ENCODE data around the gene ANO8. TPM values are rescaled to one million over a fixed set of nuclear protein-coding genes. Genes with fewer than 3 reads are reported as not detected.
A peak's percentile ranks its signal among the peaks of the same experiment; 100 is the strongest.

Gene ANO8
- total and polyA plus RNA-seq, 2 of the 13 experiments (the other 11 are each of a cell fraction or from before 2014, with no cell fraction given), result 1.8 to 3.5 TPM

- no peak for TF ChIP-seq AKAP8 (CRISPR knock-in tag; IDR thresholded peaks at IDR 0.05)
- TF ChIP-seq ZNF407 (CRISPR knock-in tag; IDR thresholded peaks at IDR 0.05; ENCODE audit: not compliant biosample characterization), result no peak
- no peak for TF ChIP-seq ZNF772 (CRISPR knock-in tag; IDR thresholded peaks at IDR 0.05)
- TF ChIP-seq ZNF232 (CRISPR knock-in tag; IDR thresholded peaks at IDR 0.05; ENCODE audit: borderline replicate concordance), result no peak; the same call in 1 of the 2 replicates
- TF ChIP-seq ZMAT3 (CRISPR knock-in tag; conservative IDR thresholded peaks at IDR 0.05), result peak; percentile 60; the same call in 1 of the 2 replicates
- TF ChIP-seq NFE2L1 (CRISPR knock-in tag; IDR thresholded peaks at IDR 0.05; ENCODE audit: borderline replicate concordance), result no peak
- no peak for TF ChIP-seq ZNF670 (CRISPR knock-in tag; IDR thresholded peaks at IDR 0.05; ENCODE audit: borderline replicate concordance)
- TF ChIP-seq ATM (IDR thresholded peaks at IDR 0.05; ENCODE audit: borderline replicate concordance), result no peak
- no peak for TF ChIP-seq ZNF512B (CRISPR knock-in tag; IDR thresholded peaks at IDR 0.05; ENCODE audit: borderline replicate concordance)
- TF ChIP-seq SMARCE1 (IDR thresholded peaks at IDR 0.05; ENCODE audit: borderline replicate concordance), result no peak
- TF ChIP-seq FOSL2 (CRISPR knock-in tag; IDR thresholded peaks at IDR 0.05), result peak; percentile 26; the same call in 1 of the 2 replicates
- no peak for TF ChIP-seq PPARG (CRISPR knock-in tag; conservative IDR thresholded peaks at IDR 0.05)
- TF ChIP-seq ZNF256 (CRISPR knock-in tag; conservative IDR thresholded peaks at IDR 0.05), result no peak
- no peak for TF ChIP-seq ZNF557 (CRISPR knock-in tag; IDR thresholded peaks at IDR 0.05)
- peak; percentile 47; the same call in 1 of the 2 replicates for TF ChIP-seq ZBTB39 (CRISPR knock-in tag; IDR thresholded peaks at IDR 0.05)
Measured at GRCh38 chr19:17334414-17335409, at the start of gene ANO8 (continued).
